Non-pigmented ciliary epithelial cell (primary cell): ENCODE measurements around the gene NR1D1.

Experiments
- DNase-seq: peaks from one replicate; pipeline ENCODE4 v3.0.0-alpha.2; 2010; ENCODE audit warnings: low read depth

The NR1D1 gene

DNA sequence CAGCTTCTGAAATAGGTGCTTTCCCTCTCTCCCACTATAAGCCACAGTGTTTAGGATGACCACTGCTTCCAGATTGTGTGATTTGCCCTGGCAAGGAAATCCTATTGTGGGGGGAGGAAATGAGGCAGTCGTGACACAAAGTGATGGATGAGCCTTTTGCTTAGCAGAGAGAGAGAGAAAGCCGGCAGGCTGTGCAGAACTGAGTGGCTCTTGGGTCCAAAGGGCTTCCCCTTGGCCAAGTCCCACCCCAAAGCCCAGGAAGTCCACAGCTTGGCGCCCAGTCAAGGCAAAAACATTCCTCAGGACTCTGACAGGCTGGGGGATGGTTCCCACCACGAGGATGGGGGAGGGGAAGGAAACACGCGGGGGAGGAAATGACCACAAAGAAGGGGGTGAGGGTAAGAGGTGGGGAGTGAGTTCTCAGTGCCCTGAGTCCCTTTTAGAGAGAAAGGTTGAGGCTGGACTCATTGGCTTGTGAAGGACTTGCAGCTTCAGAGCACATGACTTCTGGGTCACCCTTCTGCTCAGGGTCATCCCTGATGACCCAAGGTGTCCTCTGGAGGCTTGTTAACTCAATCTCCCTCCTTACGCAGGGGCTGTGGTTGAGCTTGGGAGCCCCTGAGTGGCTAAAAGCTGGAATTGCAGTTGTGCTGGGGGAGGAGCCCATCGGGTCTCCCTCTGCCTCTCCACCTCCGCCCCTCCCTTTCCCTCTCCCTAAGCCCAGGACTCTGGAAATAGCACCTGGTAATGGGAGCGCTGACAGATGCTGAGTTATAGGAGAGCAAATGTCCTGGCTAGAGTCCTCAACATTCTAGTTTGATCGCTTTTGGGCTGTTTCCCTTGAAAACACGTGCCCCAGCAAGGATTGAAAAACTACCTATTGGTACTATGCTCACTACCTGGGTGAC, 11.1 kb upstream of the NR1D1 start:
- DNase-seq, result no peak

DNA sequence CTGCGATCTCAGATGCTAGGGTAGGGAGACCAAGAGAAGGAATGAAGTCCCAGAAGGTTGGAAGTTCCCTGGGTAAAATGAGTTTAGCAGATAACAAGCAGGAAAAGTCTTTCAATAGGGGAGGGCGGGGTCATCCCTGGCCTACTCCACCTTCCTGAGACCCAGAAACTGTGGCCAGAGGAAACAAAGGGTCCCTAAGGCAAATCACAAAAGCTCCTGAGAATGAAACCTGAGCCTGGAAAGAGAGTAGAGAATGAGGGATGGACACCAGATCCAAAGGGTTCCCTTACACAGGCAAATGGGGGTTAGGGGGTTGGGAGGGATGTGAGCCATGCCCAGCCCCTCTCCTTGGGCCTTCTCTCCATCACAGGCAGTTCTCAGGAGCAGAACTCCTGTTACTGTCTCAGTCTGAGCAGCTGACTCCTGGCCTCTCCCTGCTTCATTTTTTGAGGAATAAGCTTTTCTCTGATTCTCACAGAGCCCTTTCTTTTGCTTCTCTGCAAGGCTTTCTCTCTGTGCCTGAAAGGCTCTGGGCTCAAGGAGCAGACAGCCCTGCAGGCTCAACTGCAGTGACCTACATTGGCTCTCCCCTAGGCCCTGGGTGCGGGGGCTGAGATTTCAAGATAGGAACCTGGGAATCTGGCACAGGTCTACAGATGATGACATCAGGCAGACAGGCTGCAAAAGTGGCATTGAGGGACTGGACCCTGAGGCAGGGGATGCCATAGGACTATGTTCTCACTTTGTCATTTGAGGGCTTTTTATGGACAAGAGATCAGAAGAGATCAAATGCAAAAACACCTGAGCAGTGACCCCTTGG, 9.8 kb upstream of the NR1D1 start:
- DNase-seq, result no peak

DNA sequence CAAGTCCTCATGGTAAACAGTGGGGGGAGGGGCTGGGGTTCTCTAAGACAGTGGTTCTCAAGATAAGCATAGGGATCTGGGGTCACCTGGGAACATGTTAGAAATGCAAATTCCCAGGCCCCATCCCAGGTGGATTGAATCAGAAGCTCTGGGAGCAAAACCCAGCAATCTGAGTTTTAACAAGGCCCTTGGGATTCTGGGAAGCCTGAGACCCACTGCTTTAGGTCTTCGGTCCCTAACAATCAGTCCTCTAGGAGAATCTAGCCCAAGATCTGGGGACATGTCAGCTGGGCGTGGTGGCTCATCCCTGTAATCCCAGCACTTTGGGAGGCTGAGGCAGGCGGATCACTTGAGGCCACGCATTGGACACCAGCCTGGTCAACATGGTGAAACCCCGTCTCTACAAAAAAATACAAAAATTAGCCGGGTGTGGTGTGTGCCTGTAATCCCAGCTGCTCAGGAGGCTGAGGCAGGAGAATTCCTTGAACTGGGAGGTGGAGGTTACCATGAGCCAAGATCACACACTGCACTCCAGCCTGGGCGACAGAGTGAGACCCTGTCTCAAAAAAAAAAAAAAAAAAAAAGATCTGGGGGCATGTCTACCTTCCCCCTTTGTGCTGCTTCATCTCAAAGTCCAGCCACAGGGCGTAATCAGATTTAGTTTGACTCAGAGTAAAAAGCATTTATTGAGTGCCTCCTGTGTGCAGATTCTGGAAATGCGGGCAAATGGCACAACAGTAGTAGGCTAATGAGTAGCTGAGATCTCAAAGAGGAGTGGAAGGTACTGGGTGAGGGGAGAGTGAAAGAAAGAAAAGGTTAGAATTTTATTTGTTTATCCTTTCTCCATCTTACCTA, 8.8 kb upstream of the NR1D1 start:
- DNase-seq, result no peak

DNA sequence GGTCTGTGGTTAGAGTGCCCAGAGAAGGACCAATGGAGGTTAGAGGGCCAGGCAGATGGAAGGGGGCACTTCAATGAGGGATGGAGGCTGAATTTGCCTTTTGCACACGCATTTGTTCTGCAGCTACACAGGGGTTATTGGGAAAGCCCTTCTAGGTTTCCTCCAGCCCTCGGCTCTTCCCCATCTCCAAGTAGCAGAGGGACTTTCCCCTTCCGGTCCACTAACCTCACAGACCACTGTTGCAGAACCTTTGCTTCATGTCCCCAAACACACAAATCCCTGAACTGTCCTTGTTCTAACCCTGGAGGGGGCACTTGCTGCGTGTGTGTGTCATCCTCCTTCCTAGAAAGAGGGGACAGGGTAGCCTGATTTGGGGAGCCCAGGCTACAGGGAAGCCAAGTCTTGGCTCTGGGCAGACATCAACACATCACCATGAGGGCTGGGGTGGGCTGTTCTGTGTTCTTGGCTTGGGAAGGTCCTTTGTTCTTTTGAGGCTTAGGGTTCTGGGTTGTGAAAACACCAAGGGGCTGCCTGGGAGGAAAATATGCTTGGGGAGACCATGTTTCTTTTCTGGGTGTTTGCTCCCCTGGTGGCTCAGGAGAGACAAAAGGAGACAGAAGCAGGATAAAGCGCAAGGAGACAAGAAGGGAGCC, 7.3 kb upstream of the NR1D1 start:
- no peak for DNase-seq

DNA sequence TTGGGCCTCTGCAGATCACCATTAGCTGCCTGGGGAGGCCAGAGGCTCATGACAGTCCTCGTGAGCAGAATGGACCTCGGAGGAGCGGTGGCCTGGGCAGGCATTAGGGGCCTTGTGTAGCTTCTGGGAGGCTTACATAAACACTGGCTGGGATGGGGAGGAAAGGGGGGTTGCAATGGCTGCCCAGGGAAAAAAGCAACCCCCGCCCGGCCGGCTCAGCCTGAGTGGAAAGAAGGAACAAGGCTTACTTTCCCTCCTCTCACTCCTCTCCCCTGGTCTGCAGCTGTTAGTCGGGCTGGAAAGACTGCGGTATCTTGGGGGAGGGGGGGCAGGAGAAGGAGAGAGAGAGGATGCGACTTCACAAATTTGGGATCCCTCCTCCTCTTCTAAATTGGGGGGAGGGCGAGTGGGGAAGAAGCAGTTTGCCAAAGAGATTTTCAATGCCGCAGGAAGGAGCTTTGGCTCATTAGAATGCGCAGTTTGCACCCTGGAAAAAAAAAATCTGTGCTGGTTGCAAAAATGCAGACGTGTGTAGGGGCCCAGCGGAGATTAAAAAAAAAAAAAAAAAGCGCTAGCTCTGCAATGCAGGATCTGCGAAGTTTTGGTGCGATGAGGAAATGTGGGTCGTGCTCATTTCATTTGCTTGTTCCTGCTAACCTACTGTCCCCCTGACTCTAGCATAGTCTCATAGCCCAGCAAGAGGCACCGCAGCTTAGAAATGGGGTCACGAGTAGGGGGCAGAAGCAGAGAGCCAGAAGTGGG, 6.6 kb upstream of the NR1D1 start:
- DNase-seq, result no peak

DNA sequence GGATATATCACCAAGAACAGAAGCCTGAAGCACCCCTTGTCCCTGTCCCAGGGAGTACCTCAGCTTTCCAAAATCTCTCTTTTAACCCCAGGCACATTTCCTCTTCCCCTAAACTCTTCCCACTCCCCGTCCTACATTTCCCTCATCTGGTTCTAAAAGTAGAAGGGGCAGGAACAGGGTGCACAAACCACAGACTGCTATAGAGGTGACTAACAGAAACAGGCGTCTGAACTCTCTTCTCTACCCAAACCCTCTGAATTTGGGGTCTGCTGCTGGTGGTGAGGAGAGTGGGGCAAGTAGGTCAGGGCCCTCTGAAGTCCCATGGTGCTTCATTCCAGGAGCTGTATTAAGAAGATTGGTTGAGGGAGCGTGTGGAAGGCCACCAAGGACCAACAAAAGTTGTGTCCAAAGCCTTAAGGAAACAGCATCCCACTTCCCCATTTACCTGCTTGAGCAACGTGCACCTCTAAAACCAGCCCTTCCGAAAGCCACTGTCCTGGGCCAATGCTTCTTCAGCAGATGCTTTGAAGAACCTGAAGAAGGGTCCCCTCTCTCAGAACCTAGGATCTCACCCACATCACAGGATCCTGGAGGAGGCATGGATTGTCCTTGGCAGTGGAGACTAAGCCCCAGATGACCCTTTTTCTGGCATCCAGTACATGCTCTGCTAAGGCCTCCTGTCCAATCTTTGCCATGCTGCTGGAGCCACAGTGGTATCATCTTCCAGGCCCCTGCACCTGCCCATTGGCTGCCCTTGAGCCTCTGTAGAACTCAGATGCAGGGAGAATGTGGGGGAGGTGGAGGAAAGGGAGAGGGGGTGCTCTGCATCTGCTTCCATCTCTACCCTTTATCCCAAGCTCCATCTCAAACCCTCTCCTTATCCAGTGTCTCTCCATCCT, 5.7 kb upstream of the NR1D1 start:
- DNase-seq, result no peak

DNA sequence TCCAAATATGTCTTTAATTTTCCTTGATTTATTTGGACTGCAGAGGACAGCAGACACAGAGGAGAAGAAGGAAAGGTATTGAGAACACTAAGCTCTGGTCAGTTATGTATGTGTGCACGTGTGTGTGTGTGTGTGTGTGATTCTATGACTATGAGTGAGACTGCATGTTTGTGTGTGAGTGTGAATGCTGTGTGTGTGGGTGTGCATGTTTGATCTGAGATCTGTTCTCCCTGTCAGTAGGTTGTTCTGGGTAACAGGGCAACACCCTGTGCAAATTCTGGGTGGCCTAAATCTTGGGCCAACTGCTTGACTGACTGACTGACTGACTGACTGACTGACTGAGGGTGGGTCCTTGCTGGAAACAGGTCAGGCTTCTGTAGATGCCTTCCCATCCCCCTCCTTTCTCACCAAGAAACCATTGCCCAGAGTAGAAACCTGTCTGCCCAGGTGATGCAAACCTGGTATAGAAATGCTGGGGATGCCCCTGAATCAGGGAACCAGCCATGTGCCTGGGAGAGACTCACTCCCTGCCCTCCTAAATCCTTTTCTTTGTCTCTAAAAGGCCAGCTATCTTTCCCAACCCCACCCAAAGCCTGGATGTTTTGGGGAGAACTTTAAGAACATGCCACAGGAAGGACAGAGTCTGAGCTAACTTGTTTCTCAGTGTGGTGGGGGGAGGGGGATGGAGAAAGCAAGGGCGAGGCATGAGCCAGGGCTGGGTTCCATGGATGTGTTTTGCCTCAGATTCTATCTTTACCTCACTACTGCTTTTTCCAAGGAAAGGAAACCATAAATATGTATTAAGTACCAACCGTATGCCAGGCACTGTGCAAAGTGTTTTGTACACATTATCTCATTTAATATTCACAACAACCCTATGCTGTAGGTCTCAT, 4.5 kb upstream of the NR1D1 start:
- no peak for DNase-seq

DNA sequence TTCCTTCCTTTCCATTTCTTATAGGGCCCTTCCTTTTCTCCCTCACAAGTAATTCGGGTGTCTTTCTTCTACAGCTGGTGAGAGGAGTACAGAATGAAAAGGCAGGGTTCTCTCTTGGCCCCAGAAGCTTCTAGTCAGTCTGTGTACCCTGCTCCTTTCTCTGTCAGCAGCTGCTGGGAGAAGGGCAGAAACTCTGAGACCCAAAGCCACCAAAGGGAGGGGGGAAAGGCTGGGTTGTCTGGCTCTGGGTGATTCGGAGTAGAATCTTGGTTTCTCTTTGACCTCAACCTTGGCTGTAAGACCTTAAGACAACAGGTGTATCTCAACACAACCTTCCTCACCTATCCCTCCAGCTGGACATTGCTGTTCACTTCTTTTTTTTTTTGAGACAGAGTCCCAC, 3.3 kb upstream of the NR1D1 start:
- no peak for DNase-seq

DNA sequence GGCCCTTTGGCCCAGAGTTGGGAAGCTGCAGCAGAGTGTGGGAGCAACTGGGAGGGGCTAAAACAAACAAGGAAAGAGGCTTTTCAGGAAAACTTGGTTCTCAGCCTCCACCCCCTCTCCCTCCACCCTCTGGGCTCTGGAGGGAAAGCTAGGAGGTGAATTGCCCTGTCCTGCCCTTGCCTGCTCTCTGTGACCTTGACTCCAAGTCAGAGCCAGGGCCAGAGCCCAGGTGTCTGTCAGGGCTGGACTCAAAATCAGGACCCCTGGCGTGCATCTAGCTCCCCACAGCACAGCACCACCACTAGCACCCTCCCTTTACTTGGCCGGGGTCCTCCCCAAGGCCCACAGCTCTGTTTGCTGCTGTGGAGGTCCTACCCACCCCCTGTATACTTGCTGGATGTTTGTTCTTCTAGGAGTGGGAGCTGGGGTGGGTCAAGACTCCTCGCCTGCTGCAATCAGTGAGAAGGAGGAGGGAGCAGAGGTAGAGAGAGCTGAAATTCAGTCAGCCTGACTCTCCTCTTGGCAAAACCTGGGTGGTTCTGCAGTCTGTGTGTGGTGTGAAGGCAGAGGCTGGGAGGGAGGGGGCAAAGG, 2.8 kb upstream of the NR1D1 start:
- no peak for DNase-seq

DNA sequence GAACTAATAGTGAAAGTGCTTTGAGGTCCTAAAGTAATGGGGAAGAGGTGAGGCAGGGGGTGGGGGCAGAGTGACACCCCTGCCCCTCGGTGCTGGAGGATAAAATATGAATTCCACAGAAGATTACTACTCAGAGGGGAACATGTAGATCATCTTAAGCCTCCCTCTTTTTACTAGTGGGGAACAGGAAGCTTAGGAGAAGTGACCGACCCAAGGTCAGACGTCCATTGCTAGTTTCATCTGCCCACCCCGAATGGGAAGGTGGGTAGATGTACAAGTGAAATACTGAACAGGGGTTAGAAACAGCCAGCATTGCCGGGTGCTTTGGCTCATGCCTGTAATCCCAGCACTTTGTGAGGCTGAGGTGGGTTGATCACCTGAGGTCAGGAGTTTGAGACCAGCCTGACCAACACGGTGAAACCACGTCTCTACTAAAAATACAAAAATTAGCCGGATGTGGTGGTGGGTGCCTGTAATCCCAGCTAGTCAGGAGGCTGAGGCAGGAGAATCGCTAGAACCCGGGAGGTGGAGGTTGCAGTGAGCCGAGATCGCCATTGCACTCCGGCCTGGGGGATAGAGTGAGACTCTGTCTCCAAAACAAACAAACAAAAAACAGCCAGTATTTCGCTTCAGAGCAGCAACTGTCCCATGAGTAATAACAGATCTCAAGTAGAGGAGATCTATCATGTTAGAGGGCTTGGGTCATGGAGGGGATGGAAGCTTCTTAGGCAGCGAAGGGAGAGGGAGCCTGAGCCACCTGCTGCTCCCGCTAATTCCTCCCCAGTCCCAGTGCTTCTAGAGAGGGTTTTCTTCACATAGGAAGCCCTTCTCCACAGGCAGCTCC, 1.2 kb upstream of the NR1D1 start:
- no peak for DNase-seq

DNA sequence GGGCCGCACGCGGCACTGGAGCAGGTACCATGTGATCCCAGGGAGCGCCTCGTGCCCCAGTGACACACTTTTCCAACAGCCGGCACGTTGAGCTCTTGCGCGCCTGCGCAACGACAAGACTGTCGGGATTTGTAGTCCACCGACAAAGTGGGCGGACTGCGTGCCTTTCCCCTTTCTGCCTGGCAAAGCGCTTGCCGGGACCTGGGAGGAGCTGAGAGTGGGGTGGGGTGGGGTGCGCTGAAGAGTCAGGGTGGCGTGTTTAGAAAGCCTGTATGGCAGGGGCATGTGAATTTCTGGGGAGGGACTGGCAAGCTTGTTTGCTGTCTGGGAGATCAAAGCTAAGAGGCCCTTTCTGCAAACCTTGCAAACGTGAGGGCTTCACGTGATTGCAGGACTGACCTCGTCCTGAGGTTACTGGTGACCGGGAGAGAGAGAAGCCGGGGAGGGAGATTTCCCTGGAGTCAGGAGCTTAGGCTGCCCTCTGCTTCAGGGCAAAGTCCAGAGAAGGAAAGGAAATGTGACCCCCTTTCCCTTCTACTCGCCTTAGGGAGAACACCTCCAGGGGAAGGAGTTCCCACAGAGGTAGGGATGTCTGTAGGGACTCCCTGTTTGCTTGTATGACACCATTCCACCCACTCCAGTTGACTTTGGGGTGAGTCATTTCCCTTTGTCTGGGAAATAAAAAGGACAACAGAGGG, 429 bp upstream of the NR1D1 start:
- DNase-seq, result peak; percentile 95

DNA sequence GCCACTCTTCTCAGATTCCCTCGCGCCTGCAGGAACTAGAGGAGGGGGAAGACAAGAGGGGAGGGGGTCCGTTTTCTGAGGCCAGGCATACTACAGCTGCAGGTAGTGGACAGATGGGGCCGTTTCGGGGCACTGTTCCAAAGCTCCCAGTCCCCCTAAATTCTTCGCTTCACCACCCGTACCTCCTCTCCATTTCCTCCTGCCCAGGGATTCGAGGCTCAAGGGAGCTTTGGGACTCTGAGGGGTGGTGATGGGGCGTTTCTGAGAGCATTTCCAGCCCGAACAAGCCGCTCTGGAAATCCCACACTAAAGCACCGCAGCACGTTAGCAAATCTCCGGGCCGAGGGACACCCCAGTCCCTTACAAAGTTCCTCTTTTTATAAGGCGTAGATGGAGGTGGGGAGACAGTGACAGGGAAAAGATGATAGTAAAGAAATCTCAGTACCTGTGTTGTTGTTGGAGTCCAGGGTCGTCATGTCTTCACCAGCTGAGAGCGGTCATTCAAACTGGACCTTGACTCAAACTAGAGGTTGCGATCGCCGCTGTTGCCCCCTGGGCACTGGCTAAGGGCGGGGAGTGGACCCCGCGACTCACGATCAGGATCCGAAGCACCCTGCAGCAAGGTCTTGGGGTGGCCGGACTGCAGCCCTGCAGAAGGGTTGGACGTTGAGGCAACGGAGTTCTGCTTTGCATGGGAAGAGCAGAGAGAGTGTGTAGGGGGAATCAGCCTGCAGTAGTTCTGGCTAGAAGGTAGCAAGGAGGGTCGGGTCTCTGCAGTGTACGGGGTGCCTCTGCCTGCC, 570 bp downstream of the NR1D1 start:
- DNase-seq, result no peak

DNA sequence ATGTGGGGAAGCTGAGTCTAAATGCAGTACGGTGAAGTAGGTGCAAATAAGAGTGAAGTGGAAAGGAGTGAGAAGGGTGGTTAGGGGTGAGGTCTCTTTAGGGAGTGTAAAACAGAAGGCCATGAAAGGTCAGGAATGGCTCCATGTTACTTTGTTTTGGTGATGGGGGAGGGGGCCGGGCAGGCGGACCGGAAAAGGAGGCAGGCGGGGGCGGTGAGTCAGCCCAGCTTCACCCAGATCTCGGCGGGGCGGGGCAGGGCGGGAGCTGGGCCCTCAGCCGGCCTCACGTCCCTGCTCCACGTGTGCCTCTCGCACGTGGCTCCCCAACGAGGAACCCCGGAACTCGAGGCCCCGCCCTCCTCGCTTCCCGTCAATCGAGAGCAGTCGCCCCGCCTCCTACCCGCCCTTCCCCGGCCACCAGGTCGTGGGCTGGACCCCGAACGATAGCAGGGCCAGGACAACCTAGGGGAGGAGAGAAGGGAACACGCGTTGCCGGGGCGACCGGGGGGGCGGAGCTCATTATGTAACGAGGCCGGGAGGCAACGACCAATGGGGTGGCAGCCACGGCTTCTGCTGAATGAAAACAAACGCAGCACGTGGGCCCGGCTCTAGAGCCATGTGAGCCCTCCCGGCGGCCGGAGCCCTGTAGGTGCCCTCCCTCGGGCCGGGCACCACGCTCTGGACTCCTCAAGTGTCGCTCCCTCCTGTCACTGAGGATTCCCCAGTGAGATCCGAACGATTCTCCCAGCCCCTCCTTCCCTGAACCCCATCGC, 1.4 kb downstream of the NR1D1 start:
- DNase-seq, result peak; percentile 92

DNA sequence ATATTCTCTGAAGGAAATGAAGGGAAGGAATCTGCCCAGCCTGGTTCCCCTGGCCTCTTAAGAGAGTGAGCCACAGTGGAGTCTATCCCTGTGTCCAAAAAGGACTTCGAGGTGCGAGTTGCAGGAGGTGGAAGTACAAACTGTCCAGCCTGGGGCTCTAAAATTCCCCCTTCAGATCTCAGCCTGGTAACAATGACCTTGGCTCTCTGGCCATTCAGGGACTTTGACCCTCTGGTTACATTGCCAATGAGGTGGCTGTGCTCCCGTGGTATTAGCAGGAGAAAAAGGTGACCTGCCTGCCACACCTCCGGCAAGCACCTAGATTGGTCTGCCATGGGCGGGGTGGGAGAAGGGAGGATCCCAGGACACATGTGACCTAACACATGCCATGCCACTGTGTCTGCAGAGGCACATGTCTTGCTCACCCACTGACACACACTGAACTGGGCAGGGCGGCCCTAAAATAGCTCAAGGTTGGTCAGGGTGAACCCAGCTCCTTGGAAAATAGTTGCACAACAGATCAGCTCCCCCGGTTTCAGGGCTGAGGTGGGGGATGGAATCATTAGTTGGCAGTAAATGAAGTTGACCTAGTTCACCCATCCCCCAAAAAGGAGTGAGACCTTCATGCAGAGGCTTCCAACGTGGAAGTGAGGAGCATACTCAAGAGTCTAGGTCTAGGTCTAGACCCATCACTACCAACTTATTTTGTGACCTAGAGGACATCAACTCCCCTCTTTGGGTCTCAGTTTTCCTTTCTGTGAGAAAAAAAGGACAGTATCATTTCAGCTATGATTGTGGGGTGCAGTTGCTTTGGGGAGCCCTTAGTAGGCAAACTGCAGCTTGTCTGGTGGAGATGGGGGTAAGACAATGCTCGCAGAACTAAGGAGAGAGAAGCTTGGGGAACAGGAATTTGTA, 2.2 kb downstream of the NR1D1 start:
- DNase-seq, result no peak
